Neural cell (in vitro differentiated cells): Measurements from ENCODE around the gene LRP8. TPM values are rescaled to one million over a fixed set of nuclear protein-coding genes. Genes with fewer than 3 reads are reported as not detected.

Source experiments
- H2AFZ ChIP-seq: fragments of 200-600, 300-800 bp; sonication (generic), shearing (Covaris generic); 2 replicates; pipeline ENCODE4 v1.6.0; 2014; ENCODE audit warnings: low read depth, mild to moderate bottlenecking, antibody characterized with exemption, low read length, moderate library complexity
- H3F3A ChIP-seq: fragments of 200-600 bp; shearing (Covaris generic); 2 replicates; pipeline ENCODE4 v1.6.1; 2016; ENCODE audit warnings: mild to moderate bottlenecking, moderate library complexity, mixed read lengths, antibody characterized with exemption, low read length; ENCODE audit not compliant: insufficient read depth, poor library complexity, severe bottlenecking
- H3K27ac ChIP-seq: fragments of 200-600, 300-800 bp; sonication (generic), shearing (Covaris generic); 2 replicates; pipeline ENCODE4 v1.5.1; 2014; ENCODE audit warnings: mild to moderate bottlenecking, low read length, moderate library complexity
- H3K27me3 ChIP-seq: fragments of 300-800, 200-600 bp; sonication (generic), shearing (Covaris generic); 2 replicates; pipeline ENCODE4 v1.6.0; 2014; ENCODE audit warnings: mild to moderate bottlenecking, low read depth, low read length, moderate library complexity; ENCODE audit not compliant: insufficient read depth
- H3K36me3 ChIP-seq: fragments of 300-800, 200-600 bp; sonication (generic), shearing (Covaris generic); 2 replicates; pipeline ENCODE4 v1.5.1; 2014; ENCODE audit warnings: mild to moderate bottlenecking, antibody characterized with exemption, low read length, moderate library complexity; ENCODE audit not compliant: insufficient read depth
- H3K4me2 ChIP-seq: fragments of 300-800, 200-600 bp; sonication (generic), shearing (Covaris generic); 2 replicates; pipeline ENCODE4 v1.6.0; 2014; ENCODE audit warnings: mild to moderate bottlenecking, low read length
- H3K4me3 ChIP-seq: fragments of 300-800, 200-600 bp; sonication (generic), shearing (Covaris generic); 2 replicates; pipeline ENCODE4 v1.5.1; 2014; ENCODE audit warnings: mild to moderate bottlenecking, low read length, moderate library complexity
- H3K79me2 ChIP-seq: fragments of 200-600 bp; shearing (Covaris generic); replicated peaks from 2 replicates; pipeline ENCODE4 v1.6.0; 2014; ENCODE audit warnings: mild to moderate bottlenecking, low read length, moderate library complexity; ENCODE audit not compliant: insufficient read depth
- H3K9ac ChIP-seq: fragments of 300-800, 200-600 bp; sonication (generic), shearing (Covaris generic); 2 replicates; pipeline ENCODE4 v1.6.1; 2016; ENCODE audit warnings: mild to moderate bottlenecking, low read length, mixed read lengths
- H3K9me2 ChIP-seq: fragments of 200-600 bp; shearing (Covaris generic); 2 replicates; pipeline ENCODE4 v1.6.1; 2016; ENCODE audit warnings: mild to moderate bottlenecking, low read length, mixed read lengths; ENCODE audit not compliant: insufficient read depth
- H3K9me3 ChIP-seq: fragments of 200-600, 300-800 bp; sonication (generic), shearing (Covaris generic); 2 replicates; pipeline ENCODE4 v1.6.1; 2016; ENCODE audit warnings: mild to moderate bottlenecking, mixed run types, low read length, moderate library complexity, mixed read lengths
- H4K20me1 ChIP-seq: fragments of 200-600 bp; shearing (Covaris generic); 2 replicates; pipeline ENCODE4 v1.6.1; 2016; ENCODE audit warnings: mild to moderate bottlenecking, mixed run types; ENCODE audit not compliant: insufficient read depth
- CTCF ChIP-seq: fragments of 450-650 bp; IDR thresholded peaks from 2 replicates; pipeline ENCODE4 v1.5.1; 2014; ENCODE audit warnings: antibody characterized with exemption, mild to moderate bottlenecking, moderate library complexity; ENCODE audit not compliant: poor library complexity, severe bottlenecking
- EP300 ChIP-seq: fragments of 450-650 bp; conservative IDR thresholded peaks from 2 replicates; pipeline ENCODE4 v1.6.1; 2014; ENCODE audit warnings: antibody characterized with exemption, mild to moderate bottlenecking, moderate library complexity; ENCODE audit not compliant: poor library complexity, severe bottlenecking
- EZH2 ChIP-seq: fragments of 200-600, 300-800 bp; shearing (Covaris generic), sonication (generic); IDR thresholded peaks from 2 replicates; pipeline ENCODE4 v1.6.1; 2014; ENCODE audit warnings: antibody characterized with exemption, low read length, borderline replicate concordance, mild to moderate bottlenecking; ENCODE audit not compliant: insufficient read depth, poor library complexity, severe bottlenecking
- MXI1 ChIP-seq: fragments of 450-650 bp; conservative IDR thresholded peaks from 2 replicates; pipeline ENCODE4 v1.6.1; 2014; ENCODE audit warnings: antibody characterized with exemption, mild to moderate bottlenecking; ENCODE audit not compliant: poor library complexity, severe bottlenecking
- POLR2AphosphoS5 ChIP-seq: IDR thresholded peaks from 2 replicates; pipeline ENCODE4 v1.6.1; 2012
- RAD21 ChIP-seq: fragments of 450-650 bp; conservative IDR thresholded peaks from 2 replicates; pipeline ENCODE4 v1.6.1; 2014; ENCODE audit warnings: antibody characterized with exemption, mild to moderate bottlenecking, moderate library complexity
- REST ChIP-seq: IDR thresholded peaks from 2 replicates; pipeline ENCODE4 v1.6.1; 2012; ENCODE audit warnings: borderline replicate concordance
- SMC3 ChIP-seq: fragments of 450-650 bp; conservative IDR thresholded peaks from 2 replicates; pipeline ENCODE4 v1.6.1; 2014; ENCODE audit warnings: antibody characterized with exemption, mild to moderate bottlenecking, moderate library complexity; ENCODE audit not compliant: poor library complexity
- TAF1 ChIP-seq: IDR thresholded peaks from 2 replicates; pipeline ENCODE4 v1.6.1; 2012; ENCODE audit warnings: low read depth
- polyA plus RNA-seq: library from polyadenylated mRNA; depleted of rRNA; stranded (reverse); fragments of >200 nt; gene quantifications from 2 replicates; pipeline ENCODE4 v1.2.3, GENCODE V29; 2014

The LRP8 gene
- polyA plus RNA-seq, 1 donor from 2014 or later = 65.8 TPM

GRCh38 chr1:53352561-53352960 is 24.7 kb upstream of the LRP8 start:
- Histone ChIP-seq H3K27ac (no peak overlapping the region), H3K9ac (no peak overlapping the region), H3K27me3 (no peaks in the 10 kb centered on the region), H3K4me3 (no peak overlapping the region), H2AFZ (no peak overlapping the region), H3K9me3 (peaks cover 5% of the 10 kb centered on the region), H4K20me1 (no peaks in the 10 kb centered on the region), H3K79me2 (no peaks in the 10 kb centered on the region), H3K9me2 (no peaks in the 10 kb centered on the region), H3K36me3 (no peaks in the 10 kb centered on the region), H3K4me2 (no peak overlapping the region), H3F3A (no peaks in the 10 kb centered on the region)
- TF ChIP-seq TAF1 (no peak), SMC3 (no peak), EP300 (no peak), EZH2 (no peak), CTCF (no peak), REST (no peak), POLR2AphosphoS5 (no peak), RAD21 (no peak), MXI1 (no peak)

GRCh38 chr1:53350853-53351767 is 23.2 kb upstream of the LRP8 start:
- Histone ChIP-seq H2AFZ (no peak overlapping the region), H3K9me2 (no peaks in the 10 kb centered on the region)

More at GRCh38 chr1:53350853-53351767, 23.2 kb upstream of the LRP8 start:
- H3F3A ChIP-seq = no peaks in the 10 kb centered on the region
- no peak overlapping the region for H3K4me3 ChIP-seq
- no peak overlapping the region for H3K9ac ChIP-seq
- no peaks in the 10 kb centered on the region for H3K27me3 ChIP-seq
- H3K79me2 ChIP-seq = no peaks in the 10 kb centered on the region
- H3K9me3 ChIP-seq = no peaks in the 10 kb centered on the region
- no peaks in the 10 kb centered on the region for H4K20me1 ChIP-seq
- H3K4me2 ChIP-seq = no peak overlapping the region
- TF ChIP-seq MXI1 (no peak), EP300 (no peak), RAD21 (no peak), POLR2AphosphoS5 (no peak), EZH2 (no peak), SMC3 (no peak), REST (no peak), TAF1 (no peak), CTCF (no peak)
- no peak overlapping the region for H3K27ac ChIP-seq
- H3K36me3 ChIP-seq = no peaks in the 10 kb centered on the region
